Osteoblast (primary cell): ENCODE measurements around the gene MUC5AC. TPM values are rescaled to one million over a fixed set of nuclear protein-coding genes. Genes with fewer than 3 reads are reported as not detected.
"Not testable (repeated sequence)": the region's sequence is repeated elsewhere in the genome, so short reads cannot be mapped to it uniquely, and the experiment has no call there.

ENCODE experiments used
- DNase-seq: peaks from one replicate; pipeline ENCODE4 v3.0.0; 2011; ENCODE audit warnings: low spot score, mixed read lengths; ENCODE audit not compliant: insufficient read length; ENCODE audit errors: missing footprints
- H2AFZ ChIP-seq: 2 replicates; pipeline ENCODE4 v1.6.0; 2011; ENCODE audit warnings: mild to moderate bottlenecking, low read length
- H3K27ac ChIP-seq: 2 replicates; pipeline ENCODE4 v1.5.1; 2011; ENCODE audit warnings: mild to moderate bottlenecking, low read depth, low read length, moderate library complexity
- H3K27me3 ChIP-seq: 2 replicates; pipeline ENCODE4 v1.6.0; 2012; ENCODE audit warnings: mild to moderate bottlenecking, control low read depth, inconsistent platforms, low read length, moderate library complexity; ENCODE audit not compliant: insufficient read depth
- H3K36me3 ChIP-seq: 2 replicates; pipeline ENCODE4 v1.5.1; 2011; ENCODE audit warnings: mild to moderate bottlenecking, low read length, control low read depth, moderate library complexity; ENCODE audit not compliant: insufficient read depth
- H3K4me1 ChIP-seq: 2 replicates; pipeline ENCODE4 v1.5.1; 2011; ENCODE audit warnings: mild to moderate bottlenecking, low read length, control low read depth, moderate library complexity; ENCODE audit not compliant: insufficient read depth
- H3K4me2 ChIP-seq: 2 replicates; pipeline ENCODE4 v1.6.0; 2011; ENCODE audit warnings: mild to moderate bottlenecking, low read length; ENCODE audit not compliant: insufficient read depth
- H3K4me3 ChIP-seq: fragments of 200-600 bp; sonication (generic); 3 replicates; pipeline ENCODE4 v1.5.1; 2012; ENCODE audit warnings: mild to moderate bottlenecking, low read length, inconsistent platforms; ENCODE audit not compliant: insufficient read depth
- H3K79me2 ChIP-seq: 2 replicates; pipeline ENCODE4 v1.6.0; 2012; ENCODE audit warnings: mild to moderate bottlenecking, low read length, control low read depth, inconsistent platforms; ENCODE audit not compliant: insufficient read depth
- H3K9me3 ChIP-seq: 2 replicates; pipeline ENCODE4 v1.5.1; 2011; ENCODE audit warnings: low read depth, low read length, control low read depth
- H4K20me1 ChIP-seq: 2 replicates; pipeline ENCODE4 v1.6.0; 2012; ENCODE audit warnings: mild to moderate bottlenecking, low read length, control low read depth; ENCODE audit not compliant: insufficient read depth
- CTCF ChIP-seq: IDR thresholded peaks from 2 replicates; pipeline ENCODE4 v1.5.1; 2011; ENCODE audit warnings: mild to moderate bottlenecking, low read depth, low read length, moderate library complexity; ENCODE audit errors: extremely low read depth
- total RNA-seq: library from RNA; depleted of rRNA; stranded (reverse); fragments of >200 nt; gene quantifications from 2 replicates; pipeline ENCODE4 v1.2.3, GENCODE V29; 2012

The MUC5AC gene
- total RNA-seq, 1 donor = not detected

DNA sequence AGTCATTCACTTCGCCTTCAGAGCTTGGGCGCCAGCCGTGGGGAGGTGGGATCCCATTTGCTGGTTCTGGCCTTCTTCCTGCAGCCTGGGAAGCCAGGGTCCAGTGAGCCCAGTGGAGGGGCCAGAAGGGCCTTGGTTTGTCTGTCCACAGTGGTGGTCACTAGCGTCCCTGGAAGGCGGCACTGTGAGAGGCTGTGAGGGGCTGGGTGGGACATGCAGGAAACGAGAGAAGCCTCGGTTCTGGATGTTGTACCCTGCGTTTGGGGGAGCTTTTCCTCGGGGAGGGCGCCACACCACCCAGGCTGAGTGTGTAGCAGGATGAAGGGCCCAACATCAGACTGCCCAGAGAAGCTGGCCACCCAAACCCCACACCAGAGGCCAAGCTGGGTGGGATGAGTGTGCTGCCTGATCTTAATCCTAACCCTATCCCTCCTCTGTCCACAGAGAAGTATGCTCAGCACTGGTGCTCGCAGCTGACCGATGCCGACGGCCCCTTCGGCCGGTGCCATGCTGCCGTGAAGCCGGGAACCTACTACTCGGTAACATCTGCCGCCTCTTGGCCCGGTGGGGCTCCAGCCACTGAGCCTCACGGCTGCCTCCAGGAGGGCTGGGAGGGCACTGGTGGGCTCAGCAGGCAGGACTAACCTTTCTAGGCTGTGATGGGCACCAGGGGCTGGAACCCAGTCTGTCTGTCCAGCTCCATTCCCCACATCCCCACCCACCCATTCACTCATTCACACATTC is 14.4 kb downstream of the MUC5AC start:
- H3K79me2 ChIP-seq = no peaks in the 10 kb centered on the region
- H3K4me3 ChIP-seq = no peak overlapping the region
- peak; percentile 68 for DNase-seq
- TF ChIP-seq CTCF = no peak
- no peak overlapping the region for H3K27ac ChIP-seq
- H4K20me1 ChIP-seq = no peaks in the 10 kb centered on the region
- H3K27me3 ChIP-seq = no peaks in the 10 kb centered on the region
- no peak overlapping the region for H2AFZ ChIP-seq
- H3K4me1 ChIP-seq = no peaks in the 10 kb centered on the region
- H3K9me3 ChIP-seq = no peaks in the 10 kb centered on the region
- H3K36me3 ChIP-seq = no peaks in the 10 kb centered on the region
- H3K4me2 ChIP-seq = no peak overlapping the region

DNA sequence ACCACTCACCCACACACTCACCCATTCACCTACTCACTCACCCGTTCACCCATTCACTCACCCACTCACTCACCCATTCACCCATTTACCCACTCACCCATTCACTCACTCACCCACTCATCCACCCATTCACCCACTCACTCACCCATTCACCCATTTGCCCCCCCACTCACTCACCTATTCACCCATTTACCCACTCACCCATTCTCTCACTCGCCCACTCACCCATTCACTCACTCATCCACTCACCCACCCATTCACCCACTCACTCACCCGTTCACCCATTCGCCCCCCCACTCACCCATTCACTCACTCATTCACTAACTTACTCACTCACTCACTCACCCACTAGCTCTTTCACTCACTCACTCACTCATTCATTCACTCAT is 15.0 kb downstream of the MUC5AC start:
- Histone ChIP-seq H3K79me2 (no peaks in the 10 kb centered on the region), H3K4me2 (no peak overlapping the region), H3K27ac (no peak overlapping the region), H3K4me1 (no peaks in the 10 kb centered on the region), H2AFZ (no peak overlapping the region), H3K4me3 (no peak overlapping the region), H3K36me3 (no peaks in the 10 kb centered on the region), H4K20me1 (no peaks in the 10 kb centered on the region), H3K27me3 (no peaks in the 10 kb centered on the region), H3K9me3 (no peaks in the 10 kb centered on the region)
- no peak for DNase-seq
- no peak for TF ChIP-seq CTCF

GRCh38 chr11:1173396-1173795 is 15.6 kb downstream of the MUC5AC start:
- H3K9me3 ChIP-seq, H3K36me3 ChIP-seq: not testable (repeated sequence)

DNA sequence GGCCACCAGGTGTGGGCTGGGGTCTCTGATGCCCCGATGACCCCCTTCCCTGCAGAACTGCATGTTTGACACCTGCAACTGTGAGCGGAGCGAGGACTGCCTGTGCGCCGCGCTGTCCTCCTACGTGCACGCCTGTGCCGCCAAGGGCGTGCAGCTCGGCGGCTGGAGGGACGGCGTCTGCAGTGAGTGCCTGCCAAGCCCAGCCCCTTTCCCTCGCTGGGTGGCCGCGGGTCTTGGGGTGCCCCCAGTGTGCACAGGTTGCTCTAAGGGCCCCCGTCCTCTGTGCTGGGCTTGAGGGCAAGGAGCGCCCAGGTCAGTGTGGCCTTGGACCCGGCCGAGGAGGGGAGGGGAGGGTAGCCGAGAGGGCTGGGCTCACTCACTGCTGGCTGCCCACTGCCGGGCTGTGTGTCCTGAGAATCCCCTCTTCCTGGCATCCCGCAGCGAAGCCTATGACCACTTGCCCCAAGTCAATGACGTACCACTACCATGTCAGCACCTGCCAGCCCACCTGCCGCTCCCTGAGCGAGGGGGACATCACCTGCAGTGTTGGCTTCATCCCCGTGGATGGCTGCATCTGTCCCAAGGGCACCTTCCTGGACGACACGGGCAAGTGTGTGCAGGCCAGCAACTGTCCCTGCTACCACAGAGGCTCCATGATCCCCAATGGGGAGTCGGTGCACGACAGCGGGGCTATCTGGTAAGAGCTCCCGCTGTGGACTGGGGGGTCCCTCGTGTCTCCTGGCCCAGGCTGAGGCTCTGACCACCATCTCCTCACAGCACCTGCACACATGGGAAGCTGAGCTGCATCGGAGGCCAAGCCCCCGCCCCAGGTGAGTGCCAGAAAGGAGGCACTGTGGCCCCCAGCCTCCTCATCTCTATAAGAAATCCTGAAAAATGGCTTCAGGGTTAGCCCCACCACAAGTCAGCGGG is 17.0 kb downstream of the MUC5AC start:
- TF ChIP-seq CTCF = no peak
- Histone ChIP-seq H3K79me2 (no peaks in the 10 kb centered on the region), H3K4me2 (no peak overlapping the region), H4K20me1 (no peaks in the 10 kb centered on the region), H3K27me3 (no peaks in the 10 kb centered on the region), H3K27ac (no peak overlapping the region), H3K4me3 (no peak overlapping the region), H3K4me1 (no peaks in the 10 kb centered on the region), H3K9me3 (no peaks in the 10 kb centered on the region), H3K36me3 (no peaks in the 10 kb centered on the region), H2AFZ (no peak overlapping the region)
- DNase-seq = no peak

More at GRCh38 chr11:1173396-1173795, 15.6 kb downstream of the MUC5AC start:
- not testable (repeated sequence) for H3K4me3 ChIP-seq, H3K27ac ChIP-seq, H3K27me3 ChIP-seq, H3K4me1 ChIP-seq, DNase-seq, H4K20me1 ChIP-seq, H3K4me2 ChIP-seq, H3K79me2 ChIP-seq, H2AFZ ChIP-seq
